Panc1 (cell line): ENCODE results near the gene CYP26C1. TPM values are rescaled to one million over a fixed set of nuclear protein-coding genes. Genes with fewer than 3 reads are reported as not detected.

Experiments used
- ATAC-seq: fragments of 200-7000 bp; cut with Tn5 transposase; 2 replicates; pipeline ENCODE4 v1.9.1; 2020; ENCODE audit warnings: mild to moderate bottlenecking, moderate library complexity
- BruUV-seq: library from RNA; stranded (reverse); fragments of 400-500 nt; replicated peaks from 2 replicates; lab custom pipeline; 2021; lab: Mats Ljungman, UMichigan
- CTCF ChIA-PET: fragments of 300-600 bp; sonication (Branson Sonifier 250); formaldehyde crosslinking; loops from one replicate; lab custom pipeline; 2022; ENCODE audit warnings: antibody characterized with exemption; lab: Charles Lee
- POLR2A ChIA-PET: fragments of 300-600 bp; sonication (Branson Sonifier 250); formaldehyde crosslinking; loops from one replicate; lab custom pipeline; 2022; ENCODE audit warnings: antibody characterized with exemption; lab: Charles Lee
- DNase-seq: peaks from one replicate; pipeline ENCODE4 v3.0.0-alpha.2; 2010; ENCODE audit warnings: low read depth, low spot score
- H3K27ac ChIP-seq: 2 replicates; pipeline ENCODE4 v1.5.1; 2011; ENCODE audit warnings: mild to moderate bottlenecking, low read length, inconsistent platforms
- H3K27me3 ChIP-seq: fragments of 200-500 bp; sonication (Bioruptor generic); 2 replicates; pipeline ENCODE4 v1.6.0; 2014; ENCODE audit warnings: low read length, inconsistent platforms; ENCODE audit not compliant: control insufficient read depth, insufficient read depth
- H3K36me3 ChIP-seq: fragments of 200-500 bp; sonication (Bioruptor generic); 2 replicates; pipeline ENCODE4 v1.5.1; 2014; ENCODE audit warnings: inconsistent platforms, mild to moderate bottlenecking, low read length, moderate library complexity; ENCODE audit not compliant: control insufficient read depth, insufficient read depth
- H3K4me1 ChIP-seq: 2 replicates; pipeline ENCODE4 v1.5.1; 2011; ENCODE audit warnings: inconsistent platforms, mild to moderate bottlenecking, low read length, moderate library complexity; ENCODE audit not compliant: control insufficient read depth, insufficient read depth
- H3K4me3 ChIP-seq, 2 experiments: 2 replicates each; pipeline ENCODE4 v1.5.1; 2011 to 2012; ENCODE audit warnings: low read depth in 2 of 2, low read length in 2 of 2, mild to moderate bottlenecking in 2 of 2, inconsistent platforms in 1 of 2, moderate library complexity in 1 of 2
- H3K9me3 ChIP-seq: fragments of 200-500 bp; sonication (Bioruptor generic); 2 replicates; pipeline ENCODE4 v1.5.1; 2014; ENCODE audit warnings: low read depth, mild to moderate bottlenecking, inconsistent platforms, low read length, moderate library complexity; ENCODE audit not compliant: control insufficient read depth, insufficient read depth
- POLR2AphosphoS5 ChIP-seq: IDR thresholded peaks from 2 replicates; pipeline ENCODE4 v1.6.1; 2012; ENCODE audit warnings: mild to moderate bottlenecking, low read depth, low read length, moderate library complexity
- SIN3A ChIP-seq: IDR thresholded peaks from 2 replicates; pipeline ENCODE4 v1.6.1; 2012; ENCODE audit warnings: low read depth, mild to moderate bottlenecking, low read length, moderate library complexity, borderline replicate concordance; ENCODE audit not compliant: insufficient read depth
- TCF7L2 ChIP-seq: IDR thresholded peaks from 2 replicates; pipeline ENCODE4 v1.6.1; 2011; ENCODE audit warnings: mild to moderate bottlenecking, low read depth, low read length, inconsistent platforms
- in situ Hi-C: cut with HindIII; loops from 2 replicates; pipeline ENCODE4 v1.10.0; 2016; ENCODE audit warnings: low sequenced_read_pairs, low pct_unique_long_range_greater_than_20kb
- intact Hi-C: fragments of 100-400 bp; cut with micrococcal nuclease; formaldehyde crosslinking; loops from one replicate; pipeline ENCODE4 v1.10.0; 2022; ENCODE audit not compliant: unreplicated experiment
- total RNA-seq: library from RNA; stranded (reverse); gene quantifications from one replicate; pipeline ENCODE4 v1.2.1, GENCODE V29; 2021; ENCODE audit not compliant: unreplicated experiment
- TF ChIP-seq, protein P1 (sequence below): fragments of 450-650 bp; IDR thresholded peaks from 2 replicates; pipeline ENCODE4 v1.5.1; 2017; ENCODE audit warnings: mild to moderate bottlenecking
- TF ChIP-seq, protein P2 (sequence below), 2 experiments: IDR thresholded peaks; 2 replicates each; pipeline ENCODE4 v1.6.1; 2011 to 2012; ENCODE audit warnings: low read depth in 2 of 2, control low read depth in 1 of 2, low read length in 1 of 2, mild to moderate bottlenecking in 1 of 2, moderate library complexity in 1 of 2; ENCODE audit not compliant: insufficient read depth in 1 of 2

CYP26C1 gene
- total RNA-seq, 1 experiment from 2014 or later, result 1.1 TPM

DNA sequence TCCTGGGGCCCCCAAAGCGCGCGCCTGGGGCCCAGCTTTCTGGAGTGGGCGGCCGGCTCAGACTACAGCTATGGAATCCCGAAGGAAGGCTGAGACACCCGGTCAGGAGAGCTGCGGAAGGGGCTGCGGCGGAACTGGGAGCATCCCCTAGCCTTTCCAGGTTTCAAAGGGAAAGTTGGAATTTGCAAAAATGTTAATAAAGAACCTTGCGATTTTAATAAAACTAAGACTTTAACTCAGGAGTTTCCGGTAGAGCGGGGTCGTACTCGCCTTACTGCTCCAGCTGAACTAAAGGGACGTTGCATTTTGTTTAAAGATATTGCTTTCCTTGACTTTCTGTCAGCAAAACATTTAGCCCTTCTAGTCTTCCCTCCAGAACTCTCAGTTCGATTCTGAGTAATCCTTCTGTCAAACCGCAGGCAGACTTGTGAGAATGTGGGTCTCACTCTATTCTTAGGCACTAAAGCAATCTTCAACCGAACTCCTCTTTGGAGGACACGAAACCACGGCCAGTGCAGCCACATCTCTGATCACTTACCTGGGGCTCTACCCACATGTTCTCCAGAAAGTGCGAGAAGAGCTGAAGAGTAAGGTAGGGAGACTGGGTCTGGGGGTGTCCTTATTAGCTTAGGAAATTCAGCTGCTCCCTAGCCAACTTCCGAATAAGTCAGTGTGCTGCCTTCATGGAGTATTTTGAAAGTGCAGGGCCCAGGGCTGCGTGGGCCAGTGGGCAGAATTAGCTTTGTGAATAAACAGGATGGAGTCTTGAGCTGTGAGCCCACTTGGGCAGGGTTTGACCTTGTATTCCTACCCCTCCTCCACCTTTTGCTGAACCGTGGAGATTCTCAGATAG, 15.0 kb downstream of the CYP26C1 start:
- peaks cover 26% of the 10 kb centered on the region for H3K27me3 ChIP-seq
- in situ Hi-C loops, result no loop called here

DNA sequence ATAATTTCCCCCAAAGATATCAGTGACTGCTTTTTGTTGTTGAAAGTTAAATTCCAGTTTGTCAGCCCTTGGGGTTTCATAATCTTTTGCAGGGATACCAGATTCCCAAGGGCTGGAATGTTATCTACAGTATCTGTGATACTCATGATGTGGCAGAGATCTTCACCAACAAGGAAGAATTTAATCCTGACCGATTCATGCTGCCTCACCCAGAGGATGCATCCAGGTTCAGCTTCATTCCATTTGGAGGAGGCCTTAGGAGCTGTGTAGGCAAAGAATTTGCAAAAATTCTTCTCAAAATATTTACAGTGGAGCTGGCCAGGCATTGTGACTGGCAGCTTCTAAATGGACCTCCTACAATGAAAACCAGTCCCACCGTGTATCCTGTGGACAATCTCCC, 16.3 kb downstream of the CYP26C1 start:
- no peak overlapping the region for H3K27ac ChIP-seq
- H3K4me1 ChIP-seq, result peaks cover 12% of the 10 kb centered on the region
- no TSS peak for BruUV-seq
- TF ChIP-seq, protein P1, sequence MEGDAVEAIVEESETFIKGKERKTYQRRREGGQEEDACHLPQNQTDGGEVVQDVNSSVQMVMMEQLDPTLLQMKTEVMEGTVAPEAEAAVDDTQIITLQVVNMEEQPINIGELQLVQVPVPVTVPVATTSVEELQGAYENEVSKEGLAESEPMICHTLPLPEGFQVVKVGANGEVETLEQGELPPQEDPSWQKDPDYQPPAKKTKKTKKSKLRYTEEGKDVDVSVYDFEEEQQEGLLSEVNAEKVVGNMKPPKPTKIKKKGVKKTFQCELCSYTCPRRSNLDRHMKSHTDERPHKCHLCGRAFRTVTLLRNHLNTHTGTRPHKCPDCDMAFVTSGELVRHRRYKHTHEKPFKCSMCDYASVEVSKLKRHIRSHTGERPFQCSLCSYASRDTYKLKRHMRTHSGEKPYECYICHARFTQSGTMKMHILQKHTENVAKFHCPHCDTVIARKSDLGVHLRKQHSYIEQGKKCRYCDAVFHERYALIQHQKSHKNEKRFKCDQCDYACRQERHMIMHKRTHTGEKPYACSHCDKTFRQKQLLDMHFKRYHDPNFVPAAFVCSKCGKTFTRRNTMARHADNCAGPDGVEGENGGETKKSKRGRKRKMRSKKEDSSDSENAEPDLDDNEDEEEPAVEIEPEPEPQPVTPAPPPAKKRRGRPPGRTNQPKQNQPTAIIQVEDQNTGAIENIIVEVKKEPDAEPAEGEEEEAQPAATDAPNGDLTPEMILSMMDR, result no peak
- DNase-seq (no peak), ATAC-seq (no peak)
- H3K36me3 ChIP-seq, result no peaks in the 10 kb centered on the region
- CTCF ChIA-PET, result no interaction called here
- no peak overlapping the region for H3K4me3 ChIP-seq
- POLR2A ChIA-PET, result interaction anchor here (0.6 kb wide), 1 partner anchor 389 kb away, joined by 3 read pairs; no protein-coding TSS in a partner anchor
- intact Hi-C loops (loop anchor here (10.0 kb wide), 1 partner anchor 192 kb away; no protein-coding TSS in a partner anchor), in situ Hi-C loops (no loop called here)
- H3K27me3 ChIP-seq, result peaks cover 26% of the 10 kb centered on the region
- H3K9me3 ChIP-seq, result no peaks in the 10 kb centered on the region

More for the DNA sequence above, 15.0 kb downstream of the CYP26C1 start:
- Histone ChIP-seq H3K36me3 (no peaks in the 10 kb centered on the region), H3K4me3 (no peak overlapping the region), H3K27ac (no peak overlapping the region), H3K4me1 (peaks cover 13% of the 10 kb centered on the region), H3K9me3 (no peaks in the 10 kb centered on the region)
- DNase-seq, result no peak
- no TSS peak for BruUV-seq
- ChIA-PET CTCF (no interaction called here), POLR2A (no interaction called here)
- intact Hi-C loops, result loop anchor here (10.0 kb wide), 1 partner anchor 191 kb away; no protein-coding TSS in a partner anchor
- TF ChIP-seq, protein P1, result no peak
- TF ChIP-seq SIN3A (no peak), POLR2AphosphoS5 (no peak), TCF7L2 (no peak)
- TF ChIP-seq, protein P2, sequence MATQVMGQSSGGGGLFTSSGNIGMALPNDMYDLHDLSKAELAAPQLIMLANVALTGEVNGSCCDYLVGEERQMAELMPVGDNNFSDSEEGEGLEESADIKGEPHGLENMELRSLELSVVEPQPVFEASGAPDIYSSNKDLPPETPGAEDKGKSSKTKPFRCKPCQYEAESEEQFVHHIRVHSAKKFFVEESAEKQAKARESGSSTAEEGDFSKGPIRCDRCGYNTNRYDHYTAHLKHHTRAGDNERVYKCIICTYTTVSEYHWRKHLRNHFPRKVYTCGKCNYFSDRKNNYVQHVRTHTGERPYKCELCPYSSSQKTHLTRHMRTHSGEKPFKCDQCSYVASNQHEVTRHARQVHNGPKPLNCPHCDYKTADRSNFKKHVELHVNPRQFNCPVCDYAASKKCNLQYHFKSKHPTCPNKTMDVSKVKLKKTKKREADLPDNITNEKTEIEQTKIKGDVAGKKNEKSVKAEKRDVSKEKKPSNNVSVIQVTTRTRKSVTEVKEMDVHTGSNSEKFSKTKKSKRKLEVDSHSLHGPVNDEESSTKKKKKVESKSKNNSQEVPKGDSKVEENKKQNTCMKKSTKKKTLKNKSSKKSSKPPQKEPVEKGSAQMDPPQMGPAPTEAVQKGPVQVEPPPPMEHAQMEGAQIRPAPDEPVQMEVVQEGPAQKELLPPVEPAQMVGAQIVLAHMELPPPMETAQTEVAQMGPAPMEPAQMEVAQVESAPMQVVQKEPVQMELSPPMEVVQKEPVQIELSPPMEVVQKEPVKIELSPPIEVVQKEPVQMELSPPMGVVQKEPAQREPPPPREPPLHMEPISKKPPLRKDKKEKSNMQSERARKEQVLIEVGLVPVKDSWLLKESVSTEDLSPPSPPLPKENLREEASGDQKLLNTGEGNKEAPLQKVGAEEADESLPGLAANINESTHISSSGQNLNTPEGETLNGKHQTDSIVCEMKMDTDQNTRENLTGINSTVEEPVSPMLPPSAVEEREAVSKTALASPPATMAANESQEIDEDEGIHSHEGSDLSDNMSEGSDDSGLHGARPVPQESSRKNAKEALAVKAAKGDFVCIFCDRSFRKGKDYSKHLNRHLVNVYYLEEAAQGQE (IDR thresholded peaks at IDR 0.05; ENCODE audit: insufficient read depth in 1 of 2, low read depth in 2 of 2, low read length in 1 of 2), result no peak
- ATAC-seq, result no peak
